Psoas muscle (tissue), 8 donors: ENCODE measurements around the gene BCAR1. TPM values are rescaled to one million over a fixed set of nuclear protein-coding genes. Genes with fewer than 3 reads are reported as not detected.

Experiments
- ATAC-seq, 4 donors: fragments of 200-7000 bp; cut with Tn5 transposase; one replicate each; pipeline ENCODE4 v1.9.1; 2020; ENCODE audit warnings: moderate library complexity in 3 of 4, mild to moderate bottlenecking in 2 of 4
- DNase-seq, 2 donors: peaks; one replicate each; pipeline ENCODE4 v3.0.0-alpha.2; 2020
- H3K27ac ChIP-seq: fragments of 200-600 bp; one replicate; pipeline ENCODE4 v1.8.0; 2022
- H3K27me3 ChIP-seq, 3 donors: fragments of 200-600 bp in 1 of 3; one replicate each; pipeline versions ENCODE4 v1.6.1 to v1.8.0; 2013 to 2022; ENCODE audit warnings: low read length in 2 of 3, mild to moderate bottlenecking in 2 of 3, moderate library complexity in 1 of 3; ENCODE audit not compliant: insufficient read depth in 3 of 3
- H3K36me3 ChIP-seq, 2 donors: fragments of 200-600 bp in 1 of 2; one replicate each; pipeline versions ENCODE4 v1.6.1 to v1.8.0; 2013 to 2022; ENCODE audit warnings: low read depth in 1 of 2, mild to moderate bottlenecking in 1 of 2, moderate library complexity in 1 of 2; ENCODE audit not compliant: insufficient read depth in 1 of 2
- H3K4me1 ChIP-seq: fragments of 200-600 bp; one replicate; pipeline ENCODE4 v1.8.0; 2022
- H3K4me3 ChIP-seq: fragments of 200-600 bp; one replicate; pipeline ENCODE4 v1.8.0; 2022; ENCODE audit warnings: mild to moderate bottlenecking
- H3K9me3 ChIP-seq: fragments of 200-600 bp; one replicate; pipeline ENCODE4 v1.8.0; 2022
- CTCF ChIP-seq: fragments of 200-600 bp; IDR thresholded peaks from one replicate; pipeline ENCODE4 v1.8.0; 2022; ENCODE audit warnings: antibody characterized with exemption
- WGBS, 3 donors: extraction: QIAGEN DNeasy Blood & Tissue Kit; methylation state at CpG; one replicate each; pipeline versions ENCODE4 v1.1.6 to v1.1.7; 2013; 5-methylcytosine and 5-hydroxymethylcytosine counted together
- intact Hi-C, 2 donors: fragments of 100-400 bp; cut with DNase I; formaldehyde crosslinking; loops; one replicate each; pipeline versions ENCODE4 v1.11.0 to v1.14.2; 2022
- polyA plus RNA-seq, 3 donors: library from polyadenylated mRNA; stranded (reverse); fragments of 200-250 nt; gene quantifications; one replicate each; pipeline ENCODE4 v1.2.3, GENCODE V29; 2013
- total RNA-seq, 4 donors: library from RNA; stranded (reverse); fragmentation: NEBNext Ultra II Directional in 2 of 4; extraction: Animal tissue kit (Norgen Biotek cat#: 25700) in 2 of 4; gene quantifications; one replicate each; pipeline versions ENCODE4 v1.2.1 to v1.2.4, GENCODE V29; 2021 to 2023
- donor health status: healthy with polysubstance abuse.
- donor health status: DM: no; HTN: no; CAD: no; lungs with moderate emphysema.
- donor health status: Bipolar disorder and iron deficiency.
- donor health status: healthy.
- donor health status: DM: yes; HTN: yes; CAD: no.
- donor health status: DM: no; HTN: no; CAD: no.
- donor health status: DM: no; HTN: no; CAD: no.
- donor health status: DM: yes; HTN: yes; CAD: no.

The BCAR1 gene
- total and polyA plus RNA-seq, 7 donors = 61.8 to 108 (median 78.7) TPM

- WGBS, 3 donors = 89 to 91% (median 91%) methylated on average over 25 to 28 of the region's 28 CpGs
- peak overlapping the region; percentile 83 for H3K27ac ChIP-seq
- ATAC-seq (no peak), DNase-seq (peak; percentile 17 to 53)
- no peak overlapping the region for H3K4me3 ChIP-seq
- intact Hi-C loops = loop anchor here (5.0 kb wide), 2 partner anchors 70 to 150 kb away; no protein-coding TSS in a partner anchor
- peaks cover 59% of the 10 kb centered on the region for H3K4me1 ChIP-seq
- no peaks in the 10 kb centered on the region for H3K9me3 ChIP-seq
- no peaks in the 10 kb centered on the region for H3K27me3 ChIP-seq
- H3K36me3 ChIP-seq = peaks cover 3 to 70% of the 10 kb centered on the region in 2 donors
- no peak for TF ChIP-seq CTCF
Observed at GRCh38 chr16:75236736-75237397, 14.6 kb downstream of the BCAR1 start.

- WGBS, 3 donors = 73 to 86% (median 78%) methylated on average over 7 of the region's 7 CpGs
- no peak overlapping the region for H3K27ac ChIP-seq
Observed at GRCh38 chr16:75236232-75236631, 15.2 kb downstream of the BCAR1 start.

GRCh38 chr16:75235721-75236193 lies 15.7 kb downstream of the BCAR1 start:
- H3K27ac ChIP-seq = peak overlapping the region; percentile 16
- ATAC-seq = no peak
- peaks cover 3 to 70% of the 10 kb centered on the region in 2 donors for H3K36me3 ChIP-seq
- H3K27me3 ChIP-seq = no peaks in the 10 kb centered on the region
- no peak for TF ChIP-seq CTCF
- no peak overlapping the region for H3K4me3 ChIP-seq
- intact Hi-C loops = loop anchor here (2.0 to 5.0 kb wide), 3 partner anchors 15 to 152 kb away; partner anchors contain the start of gene BCAR1 (in 1 of the 2)
- H3K9me3 ChIP-seq = no peaks in the 10 kb centered on the region
- WGBS, 3 donors = 91% methylated on average over 34 of the region's 34 CpGs
- peak in 1 of 2 donors; percentile 57 for DNase-seq
- H3K4me1 ChIP-seq = peaks cover 52% of the 10 kb centered on the region

More at GRCh38 chr16:75236232-75236631, 15.2 kb downstream of the BCAR1 start:
- peaks cover 54% of the 10 kb centered on the region for H3K4me1 ChIP-seq
- no peak overlapping the region for H3K4me3 ChIP-seq
- ATAC-seq (no peak), DNase-seq (peak in 1 of 2 donors; percentile 52)
- H3K36me3 ChIP-seq = peaks cover 3 to 70% of the 10 kb centered on the region in 2 donors
- no peaks in the 10 kb centered on the region for H3K9me3 ChIP-seq
- H3K27me3 ChIP-seq = no peaks in the 10 kb centered on the region
- TF ChIP-seq CTCF = no peak
- intact Hi-C loops = loop anchor here (5.0 kb wide), 2 partner anchors 71 to 151 kb away; no protein-coding TSS in a partner anchor

GRCh38 chr16:75234856-75235696 lies 16.3 kb downstream of the BCAR1 start:
- Histone ChIP-seq H3K4me3 (no peak overlapping the region), H3K27me3 (no peaks in the 10 kb centered on the region), H3K36me3 (peaks cover 3 to 70% of the 10 kb centered on the region in 2 donors), H3K27ac (peak overlapping the region; percentile 74), H3K4me1 (peaks cover 45% of the 10 kb centered on the region), H3K9me3 (no peaks in the 10 kb centered on the region)
- WGBS, 3 donors = 67 to 76% (median 68%) methylated on average over 41 to 48 of the region's 48 CpGs
- ATAC-seq (no peak), DNase-seq (peak in 1 of 2 donors; percentile 61)
- intact Hi-C loops = loop anchor here (2.0 to 5.0 kb wide), 4 partner anchors 16 to 152 kb away; partner anchors contain the start of gene BCAR1 (in 1 of the 2)
- TF ChIP-seq CTCF = no peak
